Measurements from ENCODE around the gene EXOSC2.

The EXOSC2 gene

DNA sequence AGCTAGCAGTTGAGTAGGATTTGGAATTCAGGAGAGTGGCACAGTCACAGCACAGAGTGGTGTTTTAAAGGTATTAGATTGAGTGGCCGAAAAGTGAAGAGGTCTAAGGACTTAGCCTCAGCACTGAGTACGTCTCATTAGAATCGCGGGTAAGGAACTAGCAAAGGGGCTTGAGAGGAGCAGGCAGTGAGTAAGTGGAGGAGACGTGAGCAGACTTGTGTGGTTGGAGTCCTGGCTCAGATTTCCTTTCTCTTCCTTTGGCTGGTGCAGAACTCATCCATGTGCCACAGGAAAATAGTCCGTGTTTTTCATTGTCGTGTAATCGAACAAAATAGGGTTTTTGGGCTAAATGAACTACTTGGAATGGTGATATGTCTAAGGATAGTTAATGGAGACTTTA lies 3.4 kb downstream of the EXOSC2 start:
- no peak for DNase-seq (ENCODE audit: low read depth in 2 of 2)

GRCh38 chr9:130698514-130698913 lies 4.9 kb downstream of the EXOSC2 start:
- peak in 1 of 2 experiments; percentile 11 for DNase-seq (ENCODE audit: low read depth in 2 of 2)

GRCh38 chr9:130699047-130699446 lies 5.5 kb downstream of the EXOSC2 start:
- DNase-seq (ENCODE audit: low read depth in 2 of 2), result no peak

DNA sequence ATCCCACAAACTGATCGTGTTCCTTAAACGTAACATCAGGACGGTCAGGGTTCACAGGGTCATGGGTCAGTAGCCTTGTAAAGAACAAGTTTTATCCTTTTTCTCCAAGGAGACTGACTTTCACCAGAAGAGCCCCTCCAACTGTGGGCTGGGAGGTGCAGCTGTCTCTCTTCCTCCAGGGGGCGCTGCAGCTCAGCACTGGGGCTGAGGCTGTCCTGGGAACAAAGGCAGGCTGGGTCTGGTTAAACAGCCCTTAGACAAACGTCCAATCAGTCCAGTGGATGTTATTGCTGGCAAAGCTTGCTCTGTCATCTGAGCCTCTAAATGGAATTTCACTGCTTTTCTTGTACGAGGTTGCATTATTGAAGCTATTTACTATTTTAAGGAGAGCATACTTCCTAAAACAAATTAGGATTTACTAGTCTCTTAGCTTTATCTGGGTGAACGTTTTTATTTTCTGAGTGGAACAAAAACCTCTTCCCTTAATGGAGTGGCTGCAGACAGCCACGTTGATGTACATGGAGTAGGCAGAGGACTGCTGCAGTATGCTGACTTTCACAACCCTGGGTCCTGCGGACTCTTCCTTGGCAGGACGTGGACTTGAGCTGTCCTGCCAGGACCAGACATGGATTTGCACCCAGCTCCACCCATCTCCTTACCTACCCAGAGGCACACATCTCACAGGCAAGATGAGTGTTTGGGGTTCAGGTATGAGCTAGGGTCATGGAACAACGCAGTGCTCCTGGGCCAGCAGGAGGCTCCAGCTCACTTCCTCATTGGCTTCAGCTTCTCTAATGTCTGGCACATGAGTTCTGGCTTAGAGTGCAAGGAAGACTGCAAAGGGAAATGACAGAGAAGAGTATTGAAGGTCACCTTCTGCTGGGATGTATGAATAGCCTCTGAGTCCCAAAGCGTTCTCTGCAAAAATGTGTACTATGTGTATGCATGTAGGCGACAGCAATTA lies 7.8 kb downstream of the EXOSC2 start:
- peak; percentile 45 to 51 for DNase-seq (ENCODE audit: low read depth in 2 of 2)

- DNase-seq (ENCODE audit: low read depth in 2 of 2), result no peak
Observed at GRCh38 chr9:130703501-130703900, 9.9 kb downstream of the EXOSC2 start.

- DNase-seq (ENCODE audit: low read depth in 2 of 2), result no peak
Observed at GRCh38 chr9:130707225-130707976, 13.8 kb downstream of the EXOSC2 start.

GRCh38 chr9:130710822-130711352 lies 17.3 kb downstream of the EXOSC2 start:
- no peak for DNase-seq (ENCODE audit: low read depth in 2 of 2)

GRCh38 chr9:130711469-130711868 lies 17.9 kb downstream of the EXOSC2 start:
- no peak for DNase-seq (ENCODE audit: low read depth in 2 of 2)

- peak; percentile 96 to 97 for DNase-seq (ENCODE audit: low read depth in 2 of 2)
Observed at GRCh38 chr9:130712564-130713285, 19.1 kb downstream of the EXOSC2 start.

GRCh38 chr9:130713286-130713960 lies 19.8 kb downstream of the EXOSC2 start:
- DNase-seq (ENCODE audit: low read depth in 2 of 2), result no peak

- no peak for DNase-seq (ENCODE audit: low read depth in 2 of 2)
Observed at GRCh38 chr9:130714586-130715110, 21.1 kb downstream of the EXOSC2 start.

GRCh38 chr9:130715270-130715669 lies 21.7 kb downstream of the EXOSC2 start:
- no peak for DNase-seq (ENCODE audit: low read depth in 2 of 2)

GRCh38 chr9:130718562-130718961 lies 25.0 kb downstream of the EXOSC2 start:
- no peak for DNase-seq (ENCODE audit: low read depth in 2 of 2)

DNA sequence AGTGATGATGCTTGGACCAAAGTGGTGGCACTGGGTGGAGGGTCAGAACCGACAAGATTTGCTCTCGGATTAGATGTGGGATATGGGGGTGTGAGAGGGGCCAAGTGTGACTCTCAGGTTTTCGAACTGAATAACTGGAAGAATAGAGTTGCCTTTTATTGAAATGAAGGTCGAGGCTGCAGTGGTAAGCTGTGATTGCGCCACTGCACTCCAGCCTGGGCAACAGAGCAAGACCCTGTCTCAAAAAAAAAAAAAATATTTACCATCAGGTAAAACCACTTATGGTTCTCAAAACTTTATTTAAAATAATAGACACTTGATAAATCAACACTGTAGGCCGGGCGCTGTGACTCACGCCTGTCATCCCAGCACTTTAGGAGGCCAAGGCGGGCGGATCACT lies 27.2 kb downstream of the EXOSC2 start:
- DNase-seq (ENCODE audit: low read depth in 2 of 2), result no peak

DNA sequence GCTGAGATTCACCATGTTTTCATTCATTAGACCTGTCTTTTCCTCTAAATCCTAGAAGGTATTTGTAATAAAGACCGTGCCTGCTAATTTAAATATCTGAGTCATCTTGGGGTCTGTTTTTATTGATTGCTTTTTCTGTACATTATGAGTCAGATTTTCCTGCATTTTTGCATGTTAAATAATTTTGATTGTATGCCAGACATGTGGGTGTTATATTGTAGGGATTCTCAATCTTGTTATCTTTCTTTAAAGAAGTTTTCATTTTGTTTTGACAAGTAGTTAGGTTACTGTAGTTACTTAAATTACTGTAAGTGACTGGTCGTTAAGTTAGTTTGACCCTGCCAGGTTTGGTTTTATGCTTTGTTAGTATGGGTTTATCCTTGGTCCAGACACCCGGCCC lies 35.1 kb downstream of the EXOSC2 start:
- peak; percentile 50 to 60 for DNase-seq (ENCODE audit: low read depth in 2 of 2)

DNA sequence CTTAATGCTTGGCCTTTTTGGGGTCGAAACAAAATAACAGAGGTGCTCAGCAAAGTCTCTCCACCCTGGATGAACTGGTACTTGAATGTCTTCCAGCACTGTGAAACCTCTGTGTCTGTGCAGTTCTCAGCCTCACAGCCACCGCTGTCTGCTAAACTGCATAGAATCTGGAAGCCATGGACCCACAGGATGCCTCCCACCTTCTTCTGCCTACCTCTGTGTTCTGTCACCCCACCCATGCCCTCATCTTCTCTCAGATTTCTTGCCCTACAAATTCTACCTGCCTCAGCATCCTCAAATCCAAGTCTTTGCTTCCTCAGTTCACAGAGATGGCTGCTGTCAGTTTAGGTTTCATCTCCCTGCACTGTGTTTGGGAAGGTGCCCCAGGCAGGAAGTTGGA lies 35.6 kb downstream of the EXOSC2 start:
- no peak for DNase-seq (ENCODE audit: low read depth in 2 of 2)

DNA sequence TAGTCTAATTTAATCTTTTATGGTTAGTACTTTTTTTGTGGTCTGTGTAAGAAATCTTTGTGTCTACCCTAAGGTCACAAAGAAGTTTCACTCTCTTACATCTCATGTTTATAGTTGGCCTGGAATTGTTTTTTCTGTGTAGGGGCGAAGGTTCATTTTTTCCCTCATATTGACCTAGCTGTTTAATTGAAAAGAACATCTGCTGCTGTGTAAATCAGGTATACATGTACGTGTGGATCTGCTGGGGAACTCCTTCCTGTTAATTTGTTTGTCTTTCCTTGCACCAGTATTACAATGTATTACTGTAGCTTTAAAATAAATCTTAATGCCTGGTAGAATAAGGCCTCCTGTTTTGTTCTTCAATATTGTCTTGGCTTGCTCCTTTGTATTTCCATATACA lies 37.8 kb downstream of the EXOSC2 start:
- DNase-seq (ENCODE audit: low read depth in 2 of 2), result no peak

GRCh38 chr9:130732136-130732535 lies 38.6 kb downstream of the EXOSC2 start:
- no peak for DNase-seq (ENCODE audit: low read depth in 2 of 2)

DNA sequence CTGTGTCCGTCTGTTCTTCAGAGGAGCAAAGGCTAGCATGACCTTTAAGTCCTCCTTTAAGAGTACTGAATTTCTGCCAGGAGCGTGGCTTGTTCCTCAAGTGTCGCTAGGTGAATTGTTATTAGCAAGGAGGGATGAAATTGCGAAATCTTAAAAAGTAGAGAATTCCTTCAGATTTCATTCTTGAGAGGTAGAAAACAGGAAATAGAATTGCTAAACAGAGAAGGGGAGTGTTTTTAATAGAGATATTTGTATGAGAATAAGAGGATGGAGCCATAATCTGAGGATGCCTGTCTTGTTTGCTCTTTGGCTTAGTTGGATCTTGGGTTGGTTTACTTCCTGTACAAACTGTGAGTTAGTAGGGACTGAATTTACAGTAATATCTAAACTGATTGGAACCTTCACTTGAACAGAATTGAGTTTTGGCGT lies 39.2 kb downstream of the EXOSC2 start:
- no peak for DNase-seq (ENCODE audit: low read depth in 2 of 2)

- DNase-seq (ENCODE audit: low read depth in 2 of 2), result no peak
Observed at GRCh38 chr9:130735566-130735965, 42.0 kb downstream of the EXOSC2 start.

- DNase-seq (ENCODE audit: low read depth in 2 of 2), result no peak
Observed at GRCh38 chr9:130736834-130737233, 43.3 kb downstream of the EXOSC2 start.

All from fibroblast of skin of left quadriceps (primary cell).